HepG2 (cell line): ENCODE data around the gene DLG1. TPM values are rescaled to one million over a fixed set of nuclear protein-coding genes. Genes with fewer than 3 reads are reported as not detected.

Source experiments
- ATAC-seq: fragments of 200-7000 bp; cut with Tn5 transposase; 3 replicates; pipeline ENCODE4 v1.9.1; 2020; ENCODE audit warnings: mild to moderate bottlenecking, moderate library complexity
- BruUV-seq: library from RNA; stranded (reverse); fragments of 400-500 nt; replicated peaks from 2 replicates; lab custom pipeline; 2021; lab: Mats Ljungman, UMichigan
- CTCF ChIA-PET: fragments of 300-600 bp; formaldehyde crosslinking; extraction: SDS; loops from one replicate; lab custom pipeline; 2021; ENCODE audit warnings: low total read pairs, inconsistent platforms, low intra/inter-chr PET ratio; lab: Yijun Ruan, JAX
- POLR2A ChIA-PET: fragments of 350-600 bp; sonication (Branson Sonifier 250); formaldehyde crosslinking; loops from one replicate; lab custom pipeline; 2020; ENCODE audit warnings: antibody characterized with exemption, inconsistent platforms; lab: Yijun Ruan, JAX
- DNase-seq: peaks from one replicate; pipeline ENCODE4 v3.0.0-alpha.2; 2015; ENCODE audit warnings: low spot score
- FAIRE-seq: peaks from 3 replicates; lab custom pipeline; 2011; peaks lifted over from hg19 to GRCh38; lab: Jason Lieb, UNC
- H2AFZ ChIP-seq: one replicate; pipeline ENCODE4 v1.6.1; 2011; ENCODE audit warnings: low read length, inconsistent platforms
- H3K27ac ChIP-seq: fragments of 300-600 bp; 3 replicates; pipeline ENCODE4 v1.8.0; 2011; ENCODE audit warnings: mixed run types, mild to moderate bottlenecking, mixed read lengths, low read length, inconsistent platforms; ENCODE audit not compliant: insufficient read depth; ENCODE audit errors: extremely low read length
- H3K27me3 ChIP-seq, 2 experiments: fragments of 200-600 bp in 1 of 2; 2 replicates in 1 of 2; 3 replicates in 1 of 2; pipeline versions ENCODE4 v1.6.0 to v1.8.0; 2011; ENCODE audit warnings: low read length in 2 of 2, mild to moderate bottlenecking in 2 of 2, moderate library complexity in 2 of 2, inconsistent platforms in 1 of 2; ENCODE audit not compliant: insufficient read depth in 2 of 2, control insufficient read depth in 1 of 2
- H3K36me3 ChIP-seq, 2 experiments: fragments of 200-600 bp in 1 of 2; replicated peaks in 1 of 2; 2 replicates in 1 of 2; 3 replicates in 1 of 2; pipeline versions ENCODE4 v1.5.1 to v1.8.0; 2011; ENCODE audit warnings: low read length in 2 of 2, inconsistent platforms in 1 of 2; ENCODE audit not compliant: insufficient read depth in 2 of 2, control insufficient read depth in 1 of 2
- H3K4me1 ChIP-seq: 2 replicates; pipeline ENCODE4 v1.5.1; 2012; ENCODE audit warnings: low read length, inconsistent platforms; ENCODE audit not compliant: insufficient read depth
- H3K4me2 ChIP-seq: 2 replicates; pipeline ENCODE4 v1.6.0; 2011; ENCODE audit warnings: low read depth, low read length, inconsistent platforms
- H3K4me3 ChIP-seq, 3 experiments: fragments of 200-600 bp in 1 of 3; sonication (generic), shearing (Covaris generic) in 1 of 3; replicated peaks in 1 of 3; 2 replicates each; pipeline ENCODE4 v1.5.1; 2011 to 2016; ENCODE audit warnings: low read length in 3 of 3, inconsistent platforms in 2 of 3, low read depth in 2 of 3, mild to moderate bottlenecking in 2 of 3, control low read depth in 1 of 3, mixed read lengths in 1 of 3; ENCODE audit not compliant: insufficient read depth in 1 of 3
- H3K79me2 ChIP-seq: one replicate; pipeline ENCODE4 v1.6.1; 2011; ENCODE audit warnings: low read length, inconsistent platforms; ENCODE audit not compliant: insufficient read depth
- H3K9ac ChIP-seq: 2 replicates; pipeline ENCODE4 v1.6.0; 2011; ENCODE audit warnings: mild to moderate bottlenecking, low read depth, low read length, inconsistent platforms; ENCODE audit not compliant: insufficient read depth
- H3K9me3 ChIP-seq: 2 replicates; pipeline ENCODE4 v1.5.1; 2012; ENCODE audit warnings: mild to moderate bottlenecking, low read length
- H4K20me1 ChIP-seq: 2 replicates; pipeline ENCODE4 v1.6.0; 2011; ENCODE audit warnings: inconsistent platforms, mild to moderate bottlenecking, low read length, moderate library complexity; ENCODE audit not compliant: insufficient read depth
- WGBS: methylation state at CpG from one replicate; pipeline ENCODE4 v1.1.6; 2017; ENCODE audit warnings: low lambda C conversion rate; 5-methylcytosine and 5-hydroxymethylcytosine counted together
- in situ Hi-C: cut with HindIII; loops from 2 replicates; pipeline ENCODE4 v1.10.0; 2017; ENCODE audit warnings: low pct_unique_long_range_greater_than_20kb; ENCODE audit not compliant: extremely low pct_ligation_motif_present
- intact Hi-C: fragments of 100-400 bp; cut with micrococcal nuclease; formaldehyde crosslinking; loops from one replicate; pipeline ENCODE4 v1.10.0; 2022; ENCODE audit not compliant: unreplicated experiment
- polyA plus RNA-seq, 8 experiments: library from polyadenylated mRNA; depleted of rRNA in 3 of 8; stranded (reverse) in 7 of 8; unstranded in 1 of 8; fragments of >200 nt; fragmentation: Illumina TruSeq in 4 of 8; extraction: Trizol in 4 of 8; gene quantifications; 2 replicates each; pipeline versions ENCODE4 v1.2.1 to v1.2.3, GENCODE V29; 2011 to 2016; ENCODE audit warnings: low read depth in 4 of 8, missing spikeins in 1 of 8, mixed read lengths in 1 of 8; ENCODE audit not compliant: insufficient read depth in 1 of 8
- total RNA-seq, 5 experiments: library from RNA; depleted of rRNA; stranded (reverse); fragments of >200 nt; fragmentation: Illumina TruSeq; extraction: Trizol; gene quantifications; 2 replicates each; pipeline ENCODE4 v1.2.3, GENCODE V29; 2016; ENCODE audit warnings: low read depth in 1 of 5
- TF ChIP-seq, protein P1 (sequence below): sonication (generic); formaldehyde crosslinking; IDR thresholded peaks from 2 replicates; pipeline ENCODE4 v1.5.1; 2020; ENCODE audit warnings: mild to moderate bottlenecking, missing genetic modification reagents, moderate library complexity
- TF ChIP-seq, protein P2 (sequence below): sonication (generic); formaldehyde crosslinking; conservative IDR thresholded peaks from 2 replicates; pipeline ENCODE4 v1.4.0; 2020; ENCODE audit warnings: missing genetic modification reagents

Gene DLG1
- total and polyA plus RNA-seq, 2 of the 13 experiments (the other 11 are each of a cell fraction or from before 2014, with no cell fraction given) = 30.5 to 104 TPM

DNA sequence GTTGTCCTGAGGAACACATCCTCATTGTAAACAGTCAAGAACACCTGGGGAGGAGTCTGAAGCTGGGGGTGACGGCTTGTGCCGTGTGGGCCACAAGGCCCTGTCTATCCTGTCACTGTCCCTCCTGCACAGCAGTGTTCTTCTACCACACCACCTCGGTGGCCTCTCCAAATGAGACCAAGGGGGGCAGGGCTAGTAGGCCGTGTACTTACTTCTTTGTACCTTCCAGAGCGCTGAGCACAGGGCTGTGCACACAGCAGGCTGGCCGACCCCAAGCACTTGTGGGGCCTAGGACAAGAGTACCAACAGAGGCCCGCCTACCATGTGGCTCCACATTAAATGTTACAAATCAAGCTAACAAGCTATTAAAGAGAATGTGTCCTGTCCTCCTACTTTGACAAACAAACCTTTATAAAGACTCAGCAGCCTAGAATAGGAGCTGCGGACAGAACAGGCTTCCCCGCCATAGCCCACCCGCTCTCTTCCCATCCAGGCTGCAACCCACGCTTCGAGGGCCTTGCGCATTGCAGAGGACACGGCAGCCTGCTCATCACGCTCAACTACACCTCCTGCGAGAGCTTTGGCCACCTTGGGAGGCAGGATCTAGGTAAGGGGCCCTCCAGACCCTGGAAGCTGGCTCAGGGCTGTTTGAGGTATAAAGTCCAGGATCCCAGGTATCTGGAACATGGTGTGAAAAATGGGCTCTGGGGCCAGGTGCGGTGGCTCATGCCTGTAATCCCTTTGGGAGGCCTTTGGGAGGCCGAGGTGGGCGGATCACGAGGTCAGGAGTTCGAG, 299.2 kb downstream of the DLG1 start:
- Histone ChIP-seq H3K4me2 (no peak overlapping the region), H3K9ac (no peak overlapping the region), H3K27me3 (no peaks in the 10 kb centered on the region), H3K4me1 (peaks cover 42% of the 10 kb centered on the region), H3K79me2 (no peaks in the 10 kb centered on the region), H3K36me3 (no peaks in the 10 kb centered on the region), H3K27ac (no peak overlapping the region)
- ChIA-PET CTCF (no interaction called here), POLR2A (no interaction called here)
- no TSS peak for BruUV-seq
- DNase-seq = no peak
- intact Hi-C loops = no loop called here
- TF ChIP-seq, protein P1, sequence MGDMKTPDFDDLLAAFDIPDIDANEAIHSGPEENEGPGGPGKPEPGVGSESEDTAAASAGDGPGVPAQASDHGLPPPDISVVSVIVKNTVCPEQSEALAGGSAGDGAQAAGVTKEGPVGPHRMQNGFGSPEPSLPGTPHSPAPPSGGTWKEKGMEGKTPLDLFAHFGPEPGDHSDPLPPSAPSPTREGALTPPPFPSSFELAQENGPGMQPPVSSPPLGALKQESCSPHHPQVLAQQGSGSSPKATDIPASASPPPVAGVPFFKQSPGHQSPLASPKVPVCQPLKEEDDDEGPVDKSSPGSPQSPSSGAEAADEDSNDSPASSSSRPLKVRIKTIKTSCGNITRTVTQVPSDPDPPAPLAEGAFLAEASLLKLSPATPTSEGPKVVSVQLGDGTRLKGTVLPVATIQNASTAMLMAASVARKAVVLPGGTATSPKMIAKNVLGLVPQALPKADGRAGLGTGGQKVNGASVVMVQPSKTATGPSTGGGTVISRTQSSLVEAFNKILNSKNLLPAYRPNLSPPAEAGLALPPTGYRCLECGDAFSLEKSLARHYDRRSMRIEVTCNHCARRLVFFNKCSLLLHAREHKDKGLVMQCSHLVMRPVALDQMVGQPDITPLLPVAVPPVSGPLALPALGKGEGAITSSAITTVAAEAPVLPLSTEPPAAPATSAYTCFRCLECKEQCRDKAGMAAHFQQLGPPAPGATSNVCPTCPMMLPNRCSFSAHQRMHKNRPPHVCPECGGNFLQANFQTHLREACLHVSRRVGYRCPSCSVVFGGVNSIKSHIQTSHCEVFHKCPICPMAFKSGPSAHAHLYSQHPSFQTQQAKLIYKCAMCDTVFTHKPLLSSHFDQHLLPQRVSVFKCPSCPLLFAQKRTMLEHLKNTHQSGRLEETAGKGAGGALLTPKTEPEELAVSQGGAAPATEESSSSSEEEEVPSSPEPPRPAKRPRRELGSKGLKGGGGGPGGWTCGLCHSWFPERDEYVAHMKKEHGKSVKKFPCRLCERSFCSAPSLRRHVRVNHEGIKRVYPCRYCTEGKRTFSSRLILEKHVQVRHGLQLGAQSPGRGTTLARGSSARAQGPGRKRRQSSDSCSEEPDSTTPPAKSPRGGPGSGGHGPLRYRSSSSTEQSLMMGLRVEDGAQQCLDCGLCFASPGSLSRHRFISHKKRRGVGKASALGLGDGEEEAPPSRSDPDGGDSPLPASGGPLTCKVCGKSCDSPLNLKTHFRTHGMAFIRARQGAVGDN = 0 out of 2 replicates have a peak, but pooled peaks have one; percentile 25
- TF ChIP-seq, protein P2, sequence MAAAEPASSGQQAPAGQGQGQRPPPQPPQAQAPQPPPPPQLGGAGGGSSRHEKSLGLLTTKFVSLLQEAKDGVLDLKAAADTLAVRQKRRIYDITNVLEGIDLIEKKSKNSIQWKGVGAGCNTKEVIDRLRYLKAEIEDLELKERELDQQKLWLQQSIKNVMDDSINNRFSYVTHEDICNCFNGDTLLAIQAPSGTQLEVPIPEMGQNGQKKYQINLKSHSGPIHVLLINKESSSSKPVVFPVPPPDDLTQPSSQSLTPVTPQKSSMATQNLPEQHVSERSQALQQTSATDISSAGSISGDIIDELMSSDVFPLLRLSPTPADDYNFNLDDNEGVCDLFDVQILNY (CRISPR knock-in tag) = no peak
- TF ChIP-seq, all 625 proteins: peak for 1
- ATAC-seq (no peak), FAIRE-seq (no peak)
- Histone ChIP-seq H3K9me3 (no peaks in the 10 kb centered on the region), H4K20me1 (no peaks in the 10 kb centered on the region), H3K4me3 (no peak overlapping the region), H2AFZ (no peak overlapping the region)
- 79% methylated on average over 12 of the region's 21 CpGs for WGBS
- in situ Hi-C loops = loop anchor here (25.0 kb wide), 1 partner anchor 513 kb away; no protein-coding TSS in a partner anchor
